Natural killer cell (primary cell): ENCODE measurements around the gene CCDC60. TPM values are rescaled to one million over a fixed set of nuclear protein-coding genes. Genes with fewer than 3 reads are reported as not detected.

Experiments used
- ATAC-seq, 3 donors: fragments of 150-1000 bp in 2 of 3; fragments of 200-7000 bp in 1 of 3; cut with Tn5 transposase; 1 replicate in 1 of 3; 2 replicates in 2 of 3; pipeline ENCODE4 v1.10.0; 2021; ENCODE audit warnings: mild to moderate bottlenecking in 2 of 3, moderate library complexity in 2 of 3
- DNase-seq, 2 donors: peaks; one replicate each; pipeline versions ENCODE4 v3.0.0 to v3.0.0-alpha.2; 2013 to 2021; ENCODE audit warnings: mixed read lengths in 1 of 2
- H3K27ac ChIP-seq: one replicate; pipeline ENCODE4 v1.5.1; 2013; ENCODE audit warnings: mild to moderate bottlenecking, low read length
- H3K27me3 ChIP-seq: one replicate; pipeline ENCODE4 v1.6.1; 2013; ENCODE audit warnings: low read length; ENCODE audit not compliant: control insufficient read depth, insufficient read depth
- H3K36me3 ChIP-seq: one replicate; pipeline ENCODE4 v1.6.1; 2013; ENCODE audit warnings: low read length; ENCODE audit not compliant: control insufficient read depth, insufficient read depth
- H3K4me1 ChIP-seq: one replicate; pipeline ENCODE4 v1.6.1; 2013; ENCODE audit warnings: low read length; ENCODE audit not compliant: control insufficient read depth, insufficient read depth
- H3K4me3 ChIP-seq: one replicate; pipeline ENCODE4 v1.5.1; 2013; ENCODE audit warnings: low read length
- H3K9me3 ChIP-seq: one replicate; pipeline ENCODE4 v1.6.1; 2013; ENCODE audit warnings: low read length; ENCODE audit not compliant: control insufficient read depth, insufficient read depth
- H3K27ac Mint-ChIP-seq, 2 donors: one replicate each; pipeline ENCODE4 v1.8.0; 2022; ENCODE audit warnings: mild to moderate bottlenecking in 2 of 2, mixed read lengths in 2 of 2, moderate library complexity in 1 of 2
- H3K27me3 Mint-ChIP-seq, 2 donors: one replicate each; pipeline ENCODE4 v1.8.0; 2022; ENCODE audit warnings: low read depth in 2 of 2, mixed read lengths in 2 of 2
- H3K36me3 Mint-ChIP-seq: one replicate; pipeline ENCODE4 v1.8.0; 2022; ENCODE audit warnings: mixed read lengths
- H3K4me1 Mint-ChIP-seq, 2 donors: one replicate each; pipeline ENCODE4 v1.8.0; 2022; ENCODE audit warnings: mixed read lengths in 2 of 2
- H3K4me3 Mint-ChIP-seq: one replicate; pipeline ENCODE4 v1.8.0; 2022; ENCODE audit warnings: mild to moderate bottlenecking, moderate library complexity, mixed read lengths
- H3K9me3 Mint-ChIP-seq, 2 donors: one replicate each; pipeline ENCODE4 v1.8.0; 2022; ENCODE audit warnings: mixed read lengths in 2 of 2
- CTCF ChIP-seq: fragments of 200-600 bp; IDR thresholded peaks from one replicate; pipeline ENCODE4 v1.8.0; 2022; ENCODE audit warnings: antibody characterized with exemption
- WGBS: methylation state at CpG from one replicate; pipeline ENCODE4 v1.1.7; 2013; ENCODE audit warnings: missing lambda C conversion rate; ENCODE audit not compliant: insufficient coverage; 5-methylcytosine and 5-hydroxymethylcytosine counted together
- intact Hi-C: fragments of 100-400 bp; cut with micrococcal nuclease; formaldehyde crosslinking; loops from one replicate; pipeline ENCODE4 v1.14.2; 2022
- total RNA-seq, 4 donors: library from RNA; stranded (reverse); fragments of 120-200 nt in 1 of 4; gene quantifications; one replicate each; pipeline versions ENCODE4 v1.2.3 to v1.2.4, GENCODE V29; 2013 to 2022

CCDC60 gene
- total RNA-seq, 3 donors from 2014 or later (not counting 1 experiment from before 2014, with no cell fraction given), result not detected

- no peak for TF ChIP-seq CTCF
- Mint-ChIP-seq H3K4me1 (no peaks in the 10 kb centered on the region), H3K27me3 (peaks cover 29 to 46% of the 10 kb centered on the region in 2 donors), H3K36me3 (no peaks in the 10 kb centered on the region), H3K27ac (no peak overlapping the region), H3K4me3 (no peak overlapping the region), H3K9me3 (no peaks in the 10 kb centered on the region)
- Histone ChIP-seq H3K4me3 (no peak overlapping the region), H3K27ac (no peak overlapping the region), H3K27me3 (peaks cover 2% of the 10 kb centered on the region), H3K9me3 (no peaks in the 10 kb centered on the region), H3K36me3 (no peaks in the 10 kb centered on the region), H3K4me1 (no peaks in the 10 kb centered on the region)
- ATAC-seq (no peak), DNase-seq (no peak)
- intact Hi-C loops, result no loop called here
- WGBS, result 67% methylated on average over 1 of the region's 1 CpG
Observed at GRCh38 chr12:119576915-119577314, 242.4 kb downstream of the CCDC60 start.

GRCh38 chr12:119578112-119578511 lies 243.6 kb downstream of the CCDC60 start:
- Mint-ChIP-seq H3K36me3 (no peaks in the 10 kb centered on the region), H3K9me3 (no peaks in the 10 kb centered on the region), H3K27ac (no peak overlapping the region), H3K27me3 (peaks cover 29 to 55% of the 10 kb centered on the region in 2 donors), H3K4me3 (no peak overlapping the region), H3K4me1 (no peaks in the 10 kb centered on the region)
- H3K27ac ChIP-seq, result no peak overlapping the region
- DNase-seq (no peak), ATAC-seq (no peak)
- H3K9me3 ChIP-seq, result no peaks in the 10 kb centered on the region
- no peak for TF ChIP-seq CTCF
- intact Hi-C loops, result no loop called here
- H3K4me3 ChIP-seq, result no peak overlapping the region
- no peaks in the 10 kb centered on the region for H3K36me3 ChIP-seq
- H3K4me1 ChIP-seq, result no peaks in the 10 kb centered on the region
- peaks cover 2% of the 10 kb centered on the region for H3K27me3 ChIP-seq
- 100% methylated on average over 1 of the region's 2 CpGs for WGBS

GRCh38 chr12:119589097-119589496 lies 254.6 kb downstream of the CCDC60 start:
- Histone ChIP-seq H3K27ac (no peak overlapping the region), H3K4me1 (no peaks in the 10 kb centered on the region), H3K27me3 (peaks cover 4% of the 10 kb centered on the region), H3K4me3 (no peak overlapping the region), H3K36me3 (no peaks in the 10 kb centered on the region), H3K9me3 (no peaks in the 10 kb centered on the region)
- 100% methylated on average over 1 of the region's 1 CpG for WGBS
- no peaks in the 10 kb centered on the region for H3K36me3 Mint-ChIP-seq
- intact Hi-C loops, result no loop called here
- DNase-seq, result no peak
- no peak overlapping the region for H3K27ac Mint-ChIP-seq
- no peak overlapping the region for H3K4me3 Mint-ChIP-seq
- peaks cover 34 to 38% of the 10 kb centered on the region in 2 donors for H3K27me3 Mint-ChIP-seq
- no peak for ATAC-seq
- no peaks in the 10 kb centered on the region for H3K9me3 Mint-ChIP-seq
- TF ChIP-seq CTCF, result no peak
- H3K4me1 Mint-ChIP-seq, result peaks cover 0 to 3% of the 10 kb centered on the region in 2 donors

GRCh38 chr12:119589634-119590033 lies 255.1 kb downstream of the CCDC60 start:
- WGBS, result 97% methylated on average over 3 of the region's 4 CpGs
- peaks cover 5% of the 10 kb centered on the region for H3K27me3 ChIP-seq
- H3K36me3 ChIP-seq, result no peaks in the 10 kb centered on the region
- no peaks in the 10 kb centered on the region for H3K36me3 Mint-ChIP-seq
- no peak for TF ChIP-seq CTCF
- ATAC-seq (no peak), DNase-seq (no peak)
- intact Hi-C loops, result no loop called here
- H3K4me3 ChIP-seq, result no peak overlapping the region
- peaks cover 40 to 43% of the 10 kb centered on the region in 2 donors for H3K27me3 Mint-ChIP-seq
- no peaks in the 10 kb centered on the region for H3K9me3 ChIP-seq
- peaks cover 0 to 8% of the 10 kb centered on the region in 2 donors for H3K4me1 Mint-ChIP-seq
- no peak overlapping the region for H3K4me3 Mint-ChIP-seq
- H3K27ac Mint-ChIP-seq, result no peak overlapping the region
- H3K9me3 Mint-ChIP-seq, result no peaks in the 10 kb centered on the region
- no peak overlapping the region for H3K27ac ChIP-seq
- no peaks in the 10 kb centered on the region for H3K4me1 ChIP-seq
